Measurements from ENCODE around the gene RGS11. TPM values are rescaled to one million over a fixed set of nuclear protein-coding genes. Genes with fewer than 3 reads are reported as not detected.
A peak's percentile ranks its signal among the peaks of the same experiment; 100 is the strongest.

RGS11 gene
- total and polyA plus RNA-seq, 9 of the 15 experiments (the other 6 are each of a cell fraction or from before 2014, with no cell fraction given) = not detected

DNA sequence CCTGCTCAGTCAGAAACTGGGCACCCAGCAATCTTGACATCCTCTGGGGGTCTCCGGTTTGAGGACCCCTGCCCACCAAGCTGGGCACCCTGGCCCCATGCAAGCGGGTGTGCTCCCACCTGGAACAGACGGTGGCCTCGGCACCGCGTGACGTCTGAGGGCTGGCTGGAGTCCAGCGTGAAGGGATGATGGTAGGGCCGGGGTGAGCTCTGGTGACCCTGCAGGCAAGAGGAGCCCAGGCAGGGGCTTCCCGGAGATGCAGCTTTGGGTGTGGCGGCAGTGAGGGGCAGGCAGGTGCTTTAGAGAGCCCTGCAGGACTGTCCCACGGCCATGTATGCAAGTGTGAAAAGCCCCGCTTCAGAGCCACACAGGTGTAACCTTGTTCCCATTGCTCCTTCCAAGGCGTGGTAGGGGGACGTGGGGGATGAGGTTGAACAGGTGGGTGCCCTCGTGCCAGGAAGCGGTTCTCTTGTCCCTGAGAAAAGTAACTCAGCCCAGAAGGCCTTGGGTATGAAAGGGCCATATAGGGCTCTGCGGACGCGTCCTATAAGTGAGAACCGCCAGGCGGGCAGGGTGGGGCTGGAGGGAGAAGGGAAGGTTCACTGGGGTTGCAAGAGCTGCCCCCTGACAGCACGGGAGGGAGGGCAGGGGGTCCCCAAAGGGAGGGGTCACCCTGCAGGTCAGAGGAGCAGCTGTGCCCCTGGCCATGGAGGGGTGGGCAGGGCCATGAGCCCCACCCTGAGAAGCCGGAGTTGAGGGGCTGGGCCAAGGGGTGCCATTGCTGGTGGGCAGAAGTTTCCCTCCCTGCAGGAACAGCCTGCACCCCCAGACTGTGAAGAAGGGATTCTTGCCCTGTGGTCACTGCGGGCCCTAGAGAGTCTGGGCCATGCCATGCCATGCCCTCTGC lies 9.2 kb downstream of the RGS11 start:
- intact Hi-C loops (cut with micrococcal nuclease) (no loop called here), in situ Hi-C loops (cut with MboI) (no loop called here)
- no peaks in the 10 kb centered on the region for H3K9me3 ChIP-seq (replicated peaks; ENCODE audit: control insufficient read depth, insufficient read depth, low read depth, low read length)
- peaks cover 3% of the 10 kb centered on the region; the same call in 1 of the 2 replicates for H4K20me1 ChIP-seq (replicated peaks; ENCODE audit: control insufficient read depth, insufficient read depth, low read length)
- CTCF ChIA-PET (ENCODE audit: low intra/inter-chr PET ratio) = no interaction called here
- no TSS peak for BruUV-seq (replicated peaks)
- H3K4me3 ChIP-seq = no peak overlapping the region
- POLR2A ChIA-PET = interaction anchor here (0.6 kb wide), 1 partner anchor 72 kb away, joined by 3 read pairs; no protein-coding TSS in a partner anchor
- no peak overlapping the region for H3K4me2 ChIP-seq (ENCODE audit: insufficient read depth, low read length)
- H3K4me1 ChIP-seq (replicated peaks in 1 of 2; ENCODE audit: control insufficient read depth in 2 of 2, insufficient read depth in 2 of 2, low read length in 2 of 2) = peaks cover 0 to 63% of the 10 kb centered on the region in 2 experiments; a peak in 2 of 5 replicates
- H3K9ac ChIP-seq (ENCODE audit: insufficient read depth in 1 of 2, low read depth in 2 of 2, low read length in 2 of 2) = peak overlapping the region in 1 of 2 experiments; percentile 48; a peak in 1 of 4 replicates
- no peaks in the 10 kb centered on the region for H3K9me1 ChIP-seq (ENCODE audit: control insufficient read depth, insufficient read depth, low read length)
- H3K79me2 ChIP-seq (ENCODE audit: control insufficient read depth, insufficient read depth, low read length) = no peaks in the 10 kb centered on the region
- 52% methylated on average over 23 of the region's 25 CpGs for WGBS (ENCODE audit: insufficient coverage, low coverage, missing lambda C conversion rate)
- no peak overlapping the region for H3K27ac ChIP-seq (ENCODE audit: extremely low read depth, low read depth, low read length)
- TF ChIP-seq MYNN (IDR thresholded peaks at IDR 0.05) (0 out of 2 replicates have a peak, but pooled peaks have one; percentile 21), MYNN (CRISPR knock-in tag; IDR thresholded peaks at IDR 0.05) (no peak), FOSL1 (tag; conservative IDR thresholded peaks at IDR 0.05) (no peak), POLR2G (IDR thresholded peaks at IDR 0.05; ENCODE audit: low read depth, low read length) (peak; percentile 57; the same call in 1 of the 2 replicates), NR1H2 (CRISPR knock-in tag; IDR thresholded peaks at IDR 0.05) (no peak)
- TF ChIP-seq, protein P1, sequence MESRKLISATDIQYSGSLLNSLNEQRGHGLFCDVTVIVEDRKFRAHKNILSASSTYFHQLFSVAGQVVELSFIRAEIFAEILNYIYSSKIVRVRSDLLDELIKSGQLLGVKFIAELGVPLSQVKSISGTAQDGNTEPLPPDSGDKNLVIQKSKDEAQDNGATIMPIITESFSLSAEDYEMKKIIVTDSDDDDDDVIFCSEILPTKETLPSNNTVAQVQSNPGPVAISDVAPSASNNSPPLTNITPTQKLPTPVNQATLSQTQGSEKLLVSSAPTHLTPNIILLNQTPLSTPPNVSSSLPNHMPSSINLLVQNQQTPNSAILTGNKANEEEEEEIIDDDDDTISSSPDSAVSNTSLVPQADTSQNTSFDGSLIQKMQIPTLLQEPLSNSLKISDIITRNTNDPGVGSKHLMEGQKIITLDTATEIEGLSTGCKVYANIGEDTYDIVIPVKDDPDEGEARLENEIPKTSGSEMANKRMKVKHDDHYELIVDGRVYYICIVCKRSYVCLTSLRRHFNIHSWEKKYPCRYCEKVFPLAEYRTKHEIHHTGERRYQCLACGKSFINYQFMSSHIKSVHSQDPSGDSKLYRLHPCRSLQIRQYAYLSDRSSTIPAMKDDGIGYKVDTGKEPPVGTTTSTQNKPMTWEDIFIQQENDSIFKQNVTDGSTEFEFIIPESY (CRISPR knock-in tag; IDR thresholded peaks at IDR 0.05) = peak; percentile 26; the same call in 1 of the 2 replicates
- H3K27me3 ChIP-seq (ENCODE audit: control insufficient read depth in 2 of 2, insufficient read depth in 2 of 2, low read length in 2 of 2) = no peaks in the 10 kb centered on the region; a peak in 1 of 5 replicates
- FAIRE-seq (no peak), DNase-seq (ENCODE audit: extremely low read depth in 1 of 4, low spot score in 3 of 4) (no peak), ATAC-seq (peak; percentile 13; the same call in 2 of the 3 replicates)
- peaks cover 11% of the 10 kb centered on the region; the same call in 2 of the 3 replicates for H3K36me3 ChIP-seq (ENCODE audit: control insufficient read depth, insufficient read depth, low read length)
- H2AFZ ChIP-seq (ENCODE audit: low read depth, low read length) = no peak overlapping the region
